Panc1 (cell line): ENCODE data around the gene JSRP1. TPM values are rescaled to one million over a fixed set of nuclear protein-coding genes. Genes with fewer than 3 reads are reported as not detected.

Experiments
- ATAC-seq: fragments of 200-7000 bp; cut with Tn5 transposase; 2 replicates; pipeline ENCODE4 v1.9.1; 2020; ENCODE audit warnings: mild to moderate bottlenecking, moderate library complexity
- BruUV-seq: library from RNA; stranded (reverse); fragments of 400-500 nt; replicated peaks from 2 replicates; lab custom pipeline; 2021; lab: Mats Ljungman, UMichigan
- CTCF ChIA-PET: fragments of 300-600 bp; sonication (Branson Sonifier 250); formaldehyde crosslinking; loops from one replicate; lab custom pipeline; 2022; ENCODE audit warnings: antibody characterized with exemption; lab: Charles Lee
- POLR2A ChIA-PET: fragments of 300-600 bp; sonication (Branson Sonifier 250); formaldehyde crosslinking; loops from one replicate; lab custom pipeline; 2022; ENCODE audit warnings: antibody characterized with exemption; lab: Charles Lee
- DNase-seq: peaks from one replicate; pipeline ENCODE4 v3.0.0-alpha.2; 2010; ENCODE audit warnings: low read depth, low spot score
- H3K27ac ChIP-seq: 2 replicates; pipeline ENCODE4 v1.5.1; 2011; ENCODE audit warnings: mild to moderate bottlenecking, low read length, inconsistent platforms
- H3K27me3 ChIP-seq: fragments of 200-500 bp; sonication (Bioruptor generic); 2 replicates; pipeline ENCODE4 v1.6.0; 2014; ENCODE audit warnings: low read length, inconsistent platforms; ENCODE audit not compliant: control insufficient read depth, insufficient read depth
- H3K36me3 ChIP-seq: fragments of 200-500 bp; sonication (Bioruptor generic); 2 replicates; pipeline ENCODE4 v1.5.1; 2014; ENCODE audit warnings: inconsistent platforms, mild to moderate bottlenecking, low read length, moderate library complexity; ENCODE audit not compliant: control insufficient read depth, insufficient read depth
- H3K4me1 ChIP-seq: 2 replicates; pipeline ENCODE4 v1.5.1; 2011; ENCODE audit warnings: inconsistent platforms, mild to moderate bottlenecking, low read length, moderate library complexity; ENCODE audit not compliant: control insufficient read depth, insufficient read depth
- H3K4me3 ChIP-seq, 2 experiments: 2 replicates each; pipeline ENCODE4 v1.5.1; 2011 to 2012; ENCODE audit warnings: low read depth in 2 of 2, low read length in 2 of 2, mild to moderate bottlenecking in 2 of 2, inconsistent platforms in 1 of 2, moderate library complexity in 1 of 2
- H3K9me3 ChIP-seq: fragments of 200-500 bp; sonication (Bioruptor generic); 2 replicates; pipeline ENCODE4 v1.5.1; 2014; ENCODE audit warnings: low read depth, mild to moderate bottlenecking, inconsistent platforms, low read length, moderate library complexity; ENCODE audit not compliant: control insufficient read depth, insufficient read depth
- CTCF ChIP-seq: fragments of 450-650 bp; IDR thresholded peaks from 2 replicates; pipeline ENCODE4 v1.5.1; 2017; ENCODE audit warnings: mild to moderate bottlenecking
- POLR2AphosphoS5 ChIP-seq: IDR thresholded peaks from 2 replicates; pipeline ENCODE4 v1.6.1; 2012; ENCODE audit warnings: mild to moderate bottlenecking, low read depth, low read length, moderate library complexity
- REST ChIP-seq, 2 experiments: IDR thresholded peaks; 2 replicates each; pipeline ENCODE4 v1.6.1; 2011 to 2012; ENCODE audit warnings: low read depth in 2 of 2, control low read depth in 1 of 2, low read length in 1 of 2, mild to moderate bottlenecking in 1 of 2, moderate library complexity in 1 of 2; ENCODE audit not compliant: insufficient read depth in 1 of 2
- SIN3A ChIP-seq: IDR thresholded peaks from 2 replicates; pipeline ENCODE4 v1.6.1; 2012; ENCODE audit warnings: low read depth, mild to moderate bottlenecking, low read length, moderate library complexity, borderline replicate concordance; ENCODE audit not compliant: insufficient read depth
- TCF7L2 ChIP-seq: IDR thresholded peaks from 2 replicates; pipeline ENCODE4 v1.6.1; 2011; ENCODE audit warnings: mild to moderate bottlenecking, low read depth, low read length, inconsistent platforms
- in situ Hi-C: cut with HindIII; loops from 2 replicates; pipeline ENCODE4 v1.10.0; 2016; ENCODE audit warnings: low sequenced_read_pairs, low pct_unique_long_range_greater_than_20kb
- intact Hi-C: fragments of 100-400 bp; cut with micrococcal nuclease; formaldehyde crosslinking; loops from one replicate; pipeline ENCODE4 v1.10.0; 2022; ENCODE audit not compliant: unreplicated experiment
- total RNA-seq: library from RNA; stranded (reverse); gene quantifications from one replicate; pipeline ENCODE4 v1.2.1, GENCODE V29; 2021; ENCODE audit not compliant: unreplicated experiment

Gene JSRP1
- total RNA-seq, 1 experiment from 2014 or later: 0.51 TPM

- CTCF ChIA-PET: no interaction called here
- DNase-seq: no peak
- Histone ChIP-seq H3K27ac (no peak overlapping the region), H3K9me3 (no peaks in the 10 kb centered on the region), H3K4me1 (no peaks in the 10 kb centered on the region), H3K4me3 (no peak overlapping the region), H3K27me3 (no peaks in the 10 kb centered on the region), H3K36me3 (no peaks in the 10 kb centered on the region)
- intact Hi-C loops: no loop called here
- POLR2A ChIA-PET: no interaction called here
- no peak for TF ChIP-seq TCF7L2
- TF ChIP-seq SIN3A: no peak
- TF ChIP-seq POLR2AphosphoS5: no peak
- no peak for TF ChIP-seq REST (IDR thresholded peaks at IDR 0.05; ENCODE audit: insufficient read depth in 1 of 2, low read depth in 2 of 2, low read length in 1 of 2)
- no peak for TF ChIP-seq CTCF
- in situ Hi-C loops: no loop called here
- BruUV-seq: no TSS peak
- no peak for ATAC-seq
These were observed 32.8 kb upstream of the JSRP1 start for GRCh38 chr19:2288818-2289713.

- no peak overlapping the region for H3K4me3 ChIP-seq
- no peak for DNase-seq
- ATAC-seq: no peak
- H3K36me3 ChIP-seq: no peaks in the 10 kb centered on the region
- in situ Hi-C loops (no loop called here), intact Hi-C loops (no loop called here)
- BruUV-seq: no TSS peak
- ChIA-PET CTCF (no interaction called here), POLR2A (no interaction called here)
- H3K4me1 ChIP-seq: no peaks in the 10 kb centered on the region
- no peaks in the 10 kb centered on the region for H3K9me3 ChIP-seq
- no peaks in the 10 kb centered on the region for H3K27me3 ChIP-seq
- TF ChIP-seq SIN3A (no peak), REST (IDR thresholded peaks at IDR 0.05; ENCODE audit: insufficient read depth in 1 of 2, low read depth in 2 of 2, low read length in 1 of 2) (no peak), CTCF (no peak), TCF7L2 (no peak), POLR2AphosphoS5 (no peak)
- no peak overlapping the region for H3K27ac ChIP-seq
These were observed 32.2 kb upstream of the JSRP1 start for GRCh38 chr19:2288338-2288817.
